MM.1S (cell line): Measurements from ENCODE around the gene CCDC148.

ENCODE experiments used
- DNase-seq: peaks from one replicate; pipeline ENCODE4 v3.0.0-alpha.2; 2015
- H2AFZ ChIP-seq: fragments of 300-600 bp; sonication (generic); 2 replicates; pipeline ENCODE4 v1.6.0; 2016; ENCODE audit warnings: antibody characterized with exemption, low read length
- H3F3A ChIP-seq: fragments of 300-600 bp; sonication (generic); 2 replicates; pipeline ENCODE4 v1.6.1; 2016; ENCODE audit warnings: mild to moderate bottlenecking, antibody characterized with exemption, low read length, moderate library complexity, mixed read lengths; ENCODE audit not compliant: insufficient read depth
- H3K27ac ChIP-seq: fragments of 300-600 bp; sonication (generic); 2 replicates; pipeline ENCODE4 v1.5.1; 2016; ENCODE audit warnings: mild to moderate bottlenecking, low read length
- H3K27me3 ChIP-seq: fragments of 300-600 bp; sonication (generic); replicated peaks from 2 replicates; pipeline ENCODE4 v1.6.0; 2016; ENCODE audit warnings: low read length; ENCODE audit not compliant: insufficient read depth
- H3K36me3 ChIP-seq: fragments of 300-600 bp; sonication (generic); replicated peaks from 2 replicates; pipeline ENCODE4 v1.6.1; 2016; ENCODE audit warnings: mild to moderate bottlenecking, low read length, mixed read lengths; ENCODE audit not compliant: insufficient read depth
- H3K4me1 ChIP-seq: fragments of 300-600 bp; sonication (generic); 2 replicates; pipeline ENCODE4 v1.6.1; 2016; ENCODE audit warnings: low read length, mixed read lengths
- H3K4me2 ChIP-seq: fragments of 300-600 bp; sonication (generic); 2 replicates; pipeline ENCODE4 v1.6.0; 2016; ENCODE audit warnings: low read depth, low read length
- H3K4me3 ChIP-seq: fragments of 300-600 bp; sonication (generic); 2 replicates; pipeline ENCODE4 v1.5.1; 2016; ENCODE audit warnings: low read length, mixed read lengths
- H3K79me2 ChIP-seq: fragments of 300-600 bp; sonication (generic); 2 replicates; pipeline ENCODE4 v1.6.1; 2016; ENCODE audit warnings: mixed run types, low read length, mixed read lengths
- H3K9ac ChIP-seq: fragments of 300-600 bp; sonication (generic); 2 replicates; pipeline ENCODE4 v1.6.1; 2016; ENCODE audit warnings: low read length, mixed read lengths
- H3K9me2 ChIP-seq: fragments of 300-600 bp; sonication (generic); replicated peaks from 2 replicates; pipeline ENCODE4 v1.6.1; 2016; ENCODE audit warnings: mild to moderate bottlenecking, low read length, mixed read lengths; ENCODE audit not compliant: insufficient read depth
- H3K9me3 ChIP-seq: fragments of 300-600 bp; sonication (generic); replicated peaks from 2 replicates; pipeline ENCODE4 v1.6.1; 2016; ENCODE audit warnings: mild to moderate bottlenecking, low read length, mixed read lengths; ENCODE audit not compliant: insufficient read depth
- H4K20me1 ChIP-seq: fragments of 300-600 bp; sonication (generic); 2 replicates; pipeline ENCODE4 v1.6.1; 2016; ENCODE audit warnings: mild to moderate bottlenecking, low read length, moderate library complexity, mixed read lengths; ENCODE audit not compliant: insufficient read depth
- CTCF ChIP-seq: fragments of 300-600 bp; sonication (generic); IDR thresholded peaks from 2 replicates; pipeline ENCODE4 v1.5.1; 2016; ENCODE audit warnings: antibody characterized with exemption, low read length, mixed read lengths
- EZH2 ChIP-seq: fragments of 300-600 bp; sonication (generic); optimal IDR thresholded peaks from 2 replicates; pipeline ENCODE3; 2017; ENCODE audit warnings: low read depth, mild to moderate bottlenecking, antibody characterized with exemption, low read length, mixed read lengths
- EZH2phosphoT487 ChIP-seq: fragments of 300-600 bp; sonication (generic); IDR thresholded peaks from 2 replicates; pipeline ENCODE4 v1.6.1; 2018; ENCODE audit warnings: antibody characterized with exemption, low read length

Gene CCDC148

GRCh38 chr2:158130832-158131473 is 325.6 kb downstream of the CCDC148 start:
- Histone ChIP-seq H3K4me2 (no peak overlapping the region), H3K36me3 (no peaks in the 10 kb centered on the region), H3K79me2 (no peaks in the 10 kb centered on the region), H3K4me3 (no peak overlapping the region), H3K9ac (no peak overlapping the region), H3K27me3 (no peaks in the 10 kb centered on the region), H3K9me3 (no peaks in the 10 kb centered on the region), H2AFZ (no peak overlapping the region), H3K27ac (no peak overlapping the region), H3K9me2 (no peaks in the 10 kb centered on the region), H3F3A (no peaks in the 10 kb centered on the region), H3K4me1 (no peaks in the 10 kb centered on the region), H4K20me1 (no peaks in the 10 kb centered on the region)
- TF ChIP-seq EZH2 (no peak), CTCF (no peak), EZH2phosphoT487 (no peak)
- no peak for DNase-seq

GRCh38 chr2:158129037-158129436 is 327.5 kb downstream of the CCDC148 start:
- no peak overlapping the region for H3K4me2 ChIP-seq
- H3K9me3 ChIP-seq = no peaks in the 10 kb centered on the region
- H3K36me3 ChIP-seq = no peaks in the 10 kb centered on the region
- no peak for TF ChIP-seq EZH2
- no peak for TF ChIP-seq EZH2phosphoT487
- no peaks in the 10 kb centered on the region for H3K27me3 ChIP-seq
- no peaks in the 10 kb centered on the region for H3F3A ChIP-seq
- DNase-seq = no peak
- H3K79me2 ChIP-seq = no peaks in the 10 kb centered on the region
- H3K9ac ChIP-seq = no peak overlapping the region
- H2AFZ ChIP-seq = no peak overlapping the region
- H4K20me1 ChIP-seq = no peaks in the 10 kb centered on the region
- no peak overlapping the region for H3K4me3 ChIP-seq
- no peaks in the 10 kb centered on the region for H3K9me2 ChIP-seq
- no peak overlapping the region for H3K27ac ChIP-seq
- H3K4me1 ChIP-seq = no peaks in the 10 kb centered on the region

- Histone ChIP-seq H2AFZ (no peak overlapping the region), H3F3A (no peaks in the 10 kb centered on the region), H3K27ac (no peak overlapping the region), H4K20me1 (no peaks in the 10 kb centered on the region), H3K9me2 (no peaks in the 10 kb centered on the region), H3K4me3 (no peak overlapping the region), H3K9me3 (no peaks in the 10 kb centered on the region), H3K27me3 (no peaks in the 10 kb centered on the region), H3K79me2 (no peaks in the 10 kb centered on the region), H3K36me3 (no peaks in the 10 kb centered on the region), H3K4me2 (no peak overlapping the region), H3K9ac (no peak overlapping the region), H3K4me1 (no peaks in the 10 kb centered on the region)
- DNase-seq = no peak
- TF ChIP-seq EZH2 (no peak), EZH2phosphoT487 (no peak), CTCF (no peak)
These were observed 328.2 kb downstream of the CCDC148 start for GRCh38 chr2:158128168-158128973.
